ENCODE measurements around the gene DLG1.
"Not testable (repeated sequence)": the region's sequence is repeated elsewhere in the genome, so short reads cannot be mapped to it uniquely, and the experiment has no call there.

DLG1 gene

GRCh38 chr3:197205265-197205664, 93.1 kb downstream of the DLG1 start:
- no peak for DNase-seq

- DNase-seq = no peak
Measured at GRCh38 chr3:197204736-197205135, 93.7 kb downstream of the DLG1 start.

- no peak for DNase-seq
Measured at GRCh38 chr3:197203714-197204146, 94.7 kb downstream of the DLG1 start.

- DNase-seq = no peak
Measured at GRCh38 chr3:197202694-197203093, 95.7 kb downstream of the DLG1 start.

- DNase-seq = no peak
Measured at GRCh38 chr3:197201791-197202452, 96.5 kb downstream of the DLG1 start.

GRCh38 chr3:197200856-197201255, 97.6 kb downstream of the DLG1 start:
- DNase-seq = not testable (repeated sequence)

GRCh38 chr3:197197334-197197733, 101.1 kb downstream of the DLG1 start:
- DNase-seq = no peak

GRCh38 chr3:197196192-197196591, 102.2 kb downstream of the DLG1 start:
- DNase-seq = no peak

- no peak for DNase-seq
Measured at GRCh38 chr3:197195326-197195725, 103.1 kb downstream of the DLG1 start.

- not testable (repeated sequence) for DNase-seq
Measured at GRCh38 chr3:197193759-197194158, 104.7 kb downstream of the DLG1 start.

GRCh38 chr3:197191897-197192296, 106.5 kb downstream of the DLG1 start:
- no peak for DNase-seq

GRCh38 chr3:197189623-197190022, 108.8 kb downstream of the DLG1 start:
- no peak for DNase-seq

- DNase-seq = no peak
Measured at GRCh38 chr3:197188963-197189362, 109.4 kb downstream of the DLG1 start.

GRCh38 chr3:197186887-197187588, 111.4 kb downstream of the DLG1 start:
- DNase-seq = no peak

GRCh38 chr3:197183582-197183981, 114.8 kb downstream of the DLG1 start:
- no peak for DNase-seq

GRCh38 chr3:197181741-197182140, 116.7 kb downstream of the DLG1 start:
- DNase-seq = no peak

- DNase-seq = no peak
Measured at GRCh38 chr3:197178998-197179397, 119.4 kb downstream of the DLG1 start.

- no peak for DNase-seq
Measured at GRCh38 chr3:197175503-197175902, 122.9 kb downstream of the DLG1 start.

- DNase-seq = no peak
Measured at GRCh38 chr3:197174927-197175326, 123.5 kb downstream of the DLG1 start.

- no peak for DNase-seq
Measured at GRCh38 chr3:197173620-197174019, 124.8 kb downstream of the DLG1 start.

GRCh38 chr3:197171481-197172067, 126.8 kb downstream of the DLG1 start:
- no peak for DNase-seq

GRCh38 chr3:197169028-197169427, 129.4 kb downstream of the DLG1 start:
- no peak for DNase-seq

- DNase-seq = no peak
Measured at GRCh38 chr3:197168606-197169005, 129.8 kb downstream of the DLG1 start.

- no peak for DNase-seq
Measured at GRCh38 chr3:197168063-197168462, 130.3 kb downstream of the DLG1 start.

Data from right forelimb (tissue), 1 donor.